ENCODE results near the gene HID1. TPM values are rescaled to one million over a fixed set of nuclear protein-coding genes. Genes with fewer than 3 reads are reported as not detected.

The HID1 gene
- total and polyA plus RNA-seq, 2 of the 4 experiments (the other 2 are of a cell fraction), result 0.18 to 1.7 TPM

- Histone ChIP-seq H3K9me3 (ENCODE audit: control insufficient read depth, insufficient read depth, low read length) (no peaks in the 10 kb centered on the region), H2BK15ac (ENCODE audit: low read depth, low read length) (no peak overlapping the region), H2BK20ac (ENCODE audit: low read depth, low read length) (no peak overlapping the region), H3K23ac (ENCODE audit: low read depth, low read length) (no peak overlapping the region), H3K4me1 (ENCODE audit: control insufficient read depth, insufficient read depth, low read length) (0 out of 2 replicates have a peak, but pooled peaks cover 1% of the 10 kb centered on the region), H4K20me1 (ENCODE audit: insufficient read depth, low read length) (no peaks in the 10 kb centered on the region), H3K4me3 (ENCODE audit: insufficient read depth, low read depth, low read length) (no peak overlapping the region), H3K56ac (ENCODE audit: extremely low read depth, insufficient read depth, low read length) (no peak overlapping the region), H2AK5ac (ENCODE audit: low read depth, low read length) (no peak overlapping the region), H3K79me1 (ENCODE audit: low read depth in 1 of 2, low read length in 2 of 2) (no peaks in the 10 kb centered on the region), H3K27me3 (ENCODE audit: control insufficient read depth, insufficient read depth, low read length) (peaks cover 4% of the 10 kb centered on the region; the same call in 1 of the 2 replicates), H3K9ac (ENCODE audit: low read depth, low read length) (no peak overlapping the region), H4K8ac (ENCODE audit: low read depth in 2 of 2, low read length in 2 of 2) (no peak overlapping the region), H2AFZ (replicated peaks; ENCODE audit: low read length, poor library complexity) (no peak overlapping the region), H3K4ac (ENCODE audit: low read depth, low read length) (no peak overlapping the region), H3K36me3 (ENCODE audit: control insufficient read depth, insufficient read depth, low read length) (no peaks in the 10 kb centered on the region), H4K5ac (ENCODE audit: low read depth, low read length) (no peak overlapping the region), H3K4me2 (ENCODE audit: low read depth, low read length) (no peak overlapping the region), H2AK9ac (replicated peaks; ENCODE audit: low read depth, low read length, poor library complexity) (no peak overlapping the region), H2BK5ac (ENCODE audit: low read depth, low read length, poor library complexity, severe bottlenecking) (no peak overlapping the region), H4K91ac (ENCODE audit: insufficient read depth, low read depth, low read length) (no peak overlapping the region), H3K9me1 (ENCODE audit: insufficient read depth, low read length) (no peaks in the 10 kb centered on the region), H2BK120ac (ENCODE audit: low read depth, low read length) (no peak overlapping the region), H3K14ac (replicated peaks; ENCODE audit: low read depth, low read length) (no peak overlapping the region), H3K27ac (ENCODE audit: insufficient read depth, low read length) (no peak overlapping the region), H3K18ac (ENCODE audit: low read depth, low read length) (no peak overlapping the region)
- dilution Hi-C loops (cut with HindIII; ENCODE audit: low sequenced_read_pairs, unreplicated experiment), result no loop called here
- WGBS, 2 experiments (ENCODE audit: extremely low coverage in 2 of 2, insufficient read length in 1 of 2), result 74% methylated on average over 5 of the region's 18 CpGs; no CpG with 5 or more reads in 1 of the 2 experiments
- POLR2A ChIA-PET (ENCODE audit: unreplicated experiment), result no interaction called here
- in situ Hi-C loops (cut with MboI; ENCODE audit: low sequenced_read_pairs), result loop anchor here (10.0 kb wide), 1 partner anchor 242 kb away; the partner anchor contains the start of gene NUP85
- CTCF ChIA-PET, result interaction anchor here (0.6 to 2.4 kb wide), 6 partner anchors 8 to 239 kb away, joined by 3 to 9 read pairs (median 4); no protein-coding TSS in a partner anchor
- TF ChIP-seq ELK1 (IDR thresholded peaks at IDR 0.05; ENCODE audit: borderline replicate concordance, low read depth, low read length), result no peak
- TF ChIP-seq SMC3 (IDR thresholded peaks at IDR 0.05; ENCODE audit: low read depth, low read length), result no peak
- no peak for TF ChIP-seq MXI1 (IDR thresholded peaks at IDR 0.05; ENCODE audit: borderline replicate concordance, low read depth, low read length)
- no peak for TF ChIP-seq BHLHE40 (IDR thresholded peaks at IDR 0.05; ENCODE audit: low read depth, low read length)
- no peak for TF ChIP-seq CHD1 (IDR thresholded peaks at IDR 0.05; ENCODE audit: low read depth, low read length)
- TF ChIP-seq CTCF (conservative IDR thresholded peaks at IDR 0.05; ENCODE audit: low read depth, low read length), result no peak
- no peak for TF ChIP-seq USF2 (IDR thresholded peaks at IDR 0.05; ENCODE audit: low read depth, low read length)
- no peak for TF ChIP-seq MAFK (IDR thresholded peaks at IDR 0.05; ENCODE audit: low read depth, low read length)
- no peak for TF ChIP-seq MAZ (IDR thresholded peaks at IDR 0.05; ENCODE audit: borderline replicate concordance, low read depth, low read length)
- TF ChIP-seq RFX5 (IDR thresholded peaks at IDR 0.05; ENCODE audit: low read depth, low read length), result no peak
- TF ChIP-seq RAD21 (IDR thresholded peaks at IDR 0.05; ENCODE audit: low read length), result no peak
- ATAC-seq (ENCODE audit: low read depth), result no peak
- no peak for DNase-seq
- intact Hi-C loops (cut with micrococcal nuclease), result loop anchor here (5.0 kb wide), 1 partner anchor 84 kb away; the partner anchor contains the start of genes ATP5PD and KCTD2
- BruUV-seq (replicated peaks), result no TSS peak
These were observed 9.8 kb downstream of the HID1 start for GRCh38 chr17:74962622-74963394.
